Subcutaneous adipose tissue (tissue), 4 donors: Measurements from ENCODE around the gene FCGBP. TPM values are rescaled to one million over a fixed set of nuclear protein-coding genes. Genes with fewer than 3 reads are reported as not detected.

Experiments
- total RNA-seq, 4 donors: library from RNA; depleted of rRNA; stranded (reverse); fragments of >200 nt; gene quantifications; one replicate each; pipeline ENCODE4 v1.1.0, GENCODE V29; 2016
- TF ChIP-seq, protein P1 (sequence below): fragments of 450-650 bp; IDR thresholded peaks from one replicate; pipeline ENCODE4 v1.5.1; 2016; ENCODE audit warnings: low read depth, mild to moderate bottlenecking, control low read depth, antibody characterized with exemption, moderate library complexity

Gene FCGBP
- total RNA-seq = 100 to 1,000 TPM in 2 of 4 donors, 10 to 100 TPM in 2; 11.9 to 321 (median 115) TPM

DNA sequence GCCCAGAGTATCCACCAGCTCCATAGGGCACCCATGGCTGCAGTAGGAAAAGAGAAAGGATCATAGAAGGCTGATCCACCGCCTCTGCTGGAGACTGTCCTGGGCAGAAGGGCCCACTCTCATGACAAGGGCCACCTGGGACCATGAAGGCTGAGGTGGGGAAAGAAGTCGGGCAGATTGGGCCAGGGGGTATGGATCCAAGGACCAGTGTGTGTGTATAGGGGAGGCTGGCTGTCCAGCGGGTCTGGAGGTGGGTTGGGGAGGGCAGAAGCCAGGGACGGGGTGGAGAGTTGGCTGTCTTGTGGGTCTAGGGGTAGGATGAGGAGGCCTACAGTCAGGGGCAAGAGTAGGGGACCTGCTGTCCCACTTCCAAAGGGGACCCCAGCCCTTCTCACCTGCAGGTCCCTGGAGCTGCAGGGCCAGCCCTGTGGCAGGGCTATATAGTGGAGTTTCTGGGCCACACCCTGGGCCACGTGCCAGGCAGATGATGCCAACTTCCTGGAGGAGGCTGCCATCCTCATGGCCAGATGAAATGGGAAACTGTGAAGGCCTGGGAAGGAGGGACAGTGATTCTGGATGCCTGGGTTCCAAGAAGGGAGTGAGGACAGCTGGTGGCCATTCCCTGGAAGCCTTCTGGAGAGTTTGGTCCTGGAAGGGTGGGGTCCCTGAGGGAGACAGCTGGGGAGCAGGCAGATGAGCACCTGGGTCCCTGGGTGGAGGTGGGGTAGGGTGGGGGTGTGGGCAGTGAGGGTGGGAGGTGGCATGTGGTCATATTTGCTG, at the start of gene FCGBP:
TSS of gene FCGBP (minus strand) at position 51 of the 780 bp plus-strand sequence.
- TF ChIP-seq, protein P1, sequence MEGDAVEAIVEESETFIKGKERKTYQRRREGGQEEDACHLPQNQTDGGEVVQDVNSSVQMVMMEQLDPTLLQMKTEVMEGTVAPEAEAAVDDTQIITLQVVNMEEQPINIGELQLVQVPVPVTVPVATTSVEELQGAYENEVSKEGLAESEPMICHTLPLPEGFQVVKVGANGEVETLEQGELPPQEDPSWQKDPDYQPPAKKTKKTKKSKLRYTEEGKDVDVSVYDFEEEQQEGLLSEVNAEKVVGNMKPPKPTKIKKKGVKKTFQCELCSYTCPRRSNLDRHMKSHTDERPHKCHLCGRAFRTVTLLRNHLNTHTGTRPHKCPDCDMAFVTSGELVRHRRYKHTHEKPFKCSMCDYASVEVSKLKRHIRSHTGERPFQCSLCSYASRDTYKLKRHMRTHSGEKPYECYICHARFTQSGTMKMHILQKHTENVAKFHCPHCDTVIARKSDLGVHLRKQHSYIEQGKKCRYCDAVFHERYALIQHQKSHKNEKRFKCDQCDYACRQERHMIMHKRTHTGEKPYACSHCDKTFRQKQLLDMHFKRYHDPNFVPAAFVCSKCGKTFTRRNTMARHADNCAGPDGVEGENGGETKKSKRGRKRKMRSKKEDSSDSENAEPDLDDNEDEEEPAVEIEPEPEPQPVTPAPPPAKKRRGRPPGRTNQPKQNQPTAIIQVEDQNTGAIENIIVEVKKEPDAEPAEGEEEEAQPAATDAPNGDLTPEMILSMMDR = no peak

DNA sequence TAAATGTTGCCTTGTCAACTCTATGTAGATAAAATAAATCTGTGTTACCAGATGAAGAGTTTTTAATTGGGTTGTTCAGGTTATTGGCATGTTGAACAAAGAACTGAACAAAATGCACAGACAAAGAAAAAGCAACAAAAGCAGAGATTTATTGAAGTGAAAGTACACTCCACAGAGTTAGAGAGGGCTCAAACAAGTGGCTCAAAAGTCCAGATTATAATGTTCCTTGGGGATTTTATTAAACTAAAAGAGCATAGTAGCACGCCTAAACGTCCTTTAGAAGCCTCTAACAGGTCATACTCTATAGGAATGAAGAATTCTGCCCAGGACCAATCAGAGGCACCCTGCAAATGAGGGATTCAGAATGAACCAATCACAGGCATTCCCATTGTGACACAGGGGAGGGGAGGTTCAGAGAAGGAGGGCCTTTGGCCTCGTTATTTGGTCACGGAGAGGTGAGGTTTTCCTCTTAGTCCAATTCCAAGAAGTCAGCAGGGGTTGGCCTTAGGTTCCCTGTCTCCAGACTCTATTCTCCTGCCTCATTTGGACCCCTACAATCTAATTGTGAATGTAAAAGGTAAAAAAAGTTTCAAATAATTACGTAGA, 49.4 kb upstream of the FCGBP start:
- TF ChIP-seq, protein P1 = no peak

DNA sequence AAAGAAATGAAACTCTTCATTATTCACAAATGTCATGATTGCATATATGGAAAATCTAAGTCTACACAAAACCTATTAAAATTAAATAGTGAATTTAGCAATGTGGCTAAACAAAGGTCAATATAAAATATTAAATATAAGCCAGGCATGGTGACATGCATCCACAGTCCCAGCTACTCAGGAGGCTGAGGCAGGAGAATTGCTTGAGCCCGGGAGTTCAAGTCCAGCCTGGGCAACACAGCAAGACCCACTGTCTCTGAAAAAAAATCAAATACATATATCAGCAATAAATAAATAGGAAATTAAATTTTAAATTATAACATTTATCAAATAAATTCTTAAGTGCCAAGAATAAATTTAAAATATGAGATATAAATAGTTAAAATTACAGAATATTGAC, 48.4 kb upstream of the FCGBP start:
- TF ChIP-seq, protein P1 = no peak

DNA sequence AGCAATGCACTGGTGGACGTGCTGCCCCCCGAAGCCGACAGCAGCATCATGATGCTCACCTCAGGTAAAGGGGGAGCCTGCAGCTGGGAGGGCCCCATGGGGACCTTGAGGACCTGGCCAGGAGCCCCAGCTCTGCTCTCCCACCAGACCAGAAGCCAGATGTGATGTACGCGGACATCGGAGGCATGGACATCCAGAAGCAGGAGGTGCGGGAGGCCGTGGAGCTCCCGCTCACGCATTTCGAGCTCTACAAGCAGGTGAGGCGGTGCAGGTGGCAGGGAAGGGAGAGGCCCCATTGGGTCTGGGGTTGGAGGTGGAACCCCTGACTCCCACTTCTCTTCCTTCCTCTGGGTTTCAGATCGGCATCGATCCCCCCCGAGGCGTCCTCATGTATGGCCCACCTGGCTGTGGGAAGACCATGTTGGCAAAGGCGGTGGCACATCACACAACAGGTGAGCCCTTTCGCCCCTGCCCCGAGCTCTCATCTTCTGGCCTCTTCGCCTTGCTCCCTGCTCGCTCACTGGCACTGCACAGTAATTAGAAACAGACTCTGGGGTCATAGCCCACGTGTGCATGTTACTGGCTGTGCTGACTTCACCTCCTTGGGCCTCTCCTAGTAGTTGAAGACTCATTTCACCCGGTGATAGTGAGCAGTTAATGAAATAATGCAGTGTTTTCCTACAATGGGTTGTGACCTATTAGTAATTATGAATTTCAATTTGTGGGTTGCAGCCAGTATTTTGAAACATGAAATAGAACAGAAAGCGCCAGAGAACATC, 40.1 kb upstream of the FCGBP start:
- TF ChIP-seq, protein P1 = no peak

DNA sequence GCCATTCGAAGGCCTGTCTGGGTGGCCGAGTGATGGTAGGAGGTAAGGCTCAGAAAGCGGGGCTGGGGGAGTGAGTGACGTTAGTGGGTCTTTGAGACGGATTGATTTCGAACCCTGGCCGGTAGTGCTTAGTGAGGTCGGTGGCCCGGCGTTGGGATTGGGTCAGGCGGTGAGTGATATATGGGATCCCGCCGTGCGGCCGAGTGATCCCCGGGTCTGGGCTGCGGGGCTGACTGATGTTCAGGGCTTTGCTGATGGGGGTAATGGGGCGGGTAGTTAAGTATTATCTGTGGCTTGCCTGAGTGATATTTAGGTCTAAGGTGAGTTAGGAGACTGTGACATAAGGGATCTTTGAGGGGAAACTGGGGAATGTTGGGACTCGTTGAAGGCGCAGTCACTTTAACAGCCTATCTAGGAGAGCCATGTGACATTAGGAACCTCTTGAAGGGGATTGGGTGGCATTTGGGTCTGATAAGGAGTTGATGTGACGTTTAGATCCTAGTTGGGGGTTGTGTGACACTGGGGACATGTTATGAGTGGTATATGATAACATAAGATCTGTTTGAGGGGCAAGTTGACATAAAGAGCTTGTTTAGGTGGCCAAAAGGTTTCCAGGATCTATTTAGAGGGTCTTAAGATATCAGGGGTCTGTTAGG, 37.1 kb upstream of the FCGBP start:
- TF ChIP-seq, protein P1 = no peak

DNA sequence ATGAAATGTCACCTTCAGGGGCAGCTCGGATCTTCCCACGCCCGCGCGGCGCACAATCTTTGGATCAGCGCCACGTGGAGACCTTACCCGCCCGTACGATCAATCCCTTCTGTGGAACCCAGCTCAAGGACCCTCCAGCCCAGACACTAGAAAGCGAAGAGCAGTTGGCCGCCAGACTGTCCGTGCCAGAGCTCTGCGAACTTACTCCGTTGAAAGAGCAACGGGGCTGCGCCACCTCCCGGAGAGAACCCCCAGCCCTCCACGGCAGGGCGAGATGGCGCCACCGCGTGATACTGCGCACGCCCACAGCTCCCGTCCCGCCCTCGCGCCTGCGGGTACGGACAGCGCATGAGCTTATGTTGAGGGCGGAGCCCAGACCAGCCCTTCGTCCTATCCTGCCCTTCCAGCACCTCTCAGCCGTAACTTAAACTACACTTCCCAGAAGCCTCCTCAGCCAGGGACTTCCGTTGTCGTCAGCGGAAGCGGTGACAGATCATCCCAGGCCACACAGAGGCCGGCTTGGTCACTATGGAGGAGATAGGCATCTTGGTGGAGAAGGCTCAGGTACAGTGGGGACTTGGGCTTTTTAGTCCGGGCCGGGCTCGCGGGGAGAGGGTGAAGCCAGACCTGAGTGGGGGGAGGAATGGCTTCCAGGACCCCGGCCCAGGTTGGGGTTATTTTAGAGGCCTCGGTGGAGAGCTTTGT, 36.4 kb upstream of the FCGBP start, which contains the start of gene PSMC4:
TSS of gene PSMC4 (plus strand) at position 491 of the 705 bp plus-strand sequence. CDS start at position 529, 38 bp downstream.
- TF ChIP-seq, protein P1 = no peak
